ACHN (cell line): Measurements from ENCODE around the gene PLEKHG4B.
"Not testable (repeated sequence)": the region's sequence is repeated elsewhere in the genome, so short reads cannot be mapped to it uniquely, and the experiment has no call there.

ENCODE experiments used
- DNase-seq: peaks from one replicate; pipeline ENCODE4 v3.0.0-alpha.2; 2015
- in situ Hi-C: cut with HindIII; loops from 2 replicates; pipeline ENCODE4 v1.10.0; 2017; ENCODE audit warnings: low sequenced_read_pairs, low pct_ligation_motif_present, low pct_unique_long_range_greater_than_20kb

Gene PLEKHG4B

GRCh38 chr5:201672-202071 lies 109.7 kb downstream of the PLEKHG4B start:
- in situ Hi-C loops = no loop called here
- DNase-seq = no peak

GRCh38 chr5:203246-203930 lies 111.4 kb downstream of the PLEKHG4B start:
- no peak for DNase-seq
- in situ Hi-C loops = no loop called here

GRCh38 chr5:204001-204400 lies 112.0 kb downstream of the PLEKHG4B start:
- no peak for DNase-seq
- in situ Hi-C loops = no loop called here

GRCh38 chr5:204462-204861 lies 112.5 kb downstream of the PLEKHG4B start:
- in situ Hi-C loops = no loop called here
- DNase-seq = no peak

GRCh38 chr5:204966-205670 lies 113.2 kb downstream of the PLEKHG4B start:
- no peak for DNase-seq
- in situ Hi-C loops = no loop called here

- peak; percentile 31 for DNase-seq
Measured at GRCh38 chr5:206406-206805, 114.4 kb downstream of the PLEKHG4B start.

GRCh38 chr5:206927-207536 lies 115.1 kb downstream of the PLEKHG4B start:
- no peak for DNase-seq
- in situ Hi-C loops = no loop called here

More at GRCh38 chr5:206406-206805, 114.4 kb downstream of the PLEKHG4B start:
- in situ Hi-C loops = no loop called here

- DNase-seq = no peak
Measured at GRCh38 chr5:207599-207998, 115.6 kb downstream of the PLEKHG4B start.

GRCh38 chr5:208449-209114 lies 116.6 kb downstream of the PLEKHG4B start:
- in situ Hi-C loops = no loop called here

More at GRCh38 chr5:207599-207998, 115.6 kb downstream of the PLEKHG4B start:
- in situ Hi-C loops = no loop called here

GRCh38 chr5:213803-214395 lies 121.9 kb downstream of the PLEKHG4B start:
- no peak for DNase-seq
- in situ Hi-C loops = no loop called here

More at GRCh38 chr5:208449-209114, 116.6 kb downstream of the PLEKHG4B start:
- DNase-seq = no peak

- in situ Hi-C loops = not testable (repeated sequence)
- peak; percentile 11 for DNase-seq
Measured at GRCh38 chr5:215256-215655, 123.3 kb downstream of the PLEKHG4B start.

- DNase-seq, in situ Hi-C loops: not testable (repeated sequence)
Measured at GRCh38 chr5:216076-216475, 124.1 kb downstream of the PLEKHG4B start.

GRCh38 chr5:217494-218456 lies 125.8 kb downstream of the PLEKHG4B start, which contains the start of the genes CCDC127 and SDHA:
Gene CCDC127 (minus strand): TSS chr5:218153. CDS start chr5:216849, 1,304 bp downstream.
Gene SDHA (plus strand): TSS chr5:218320. CDS start chr5:218356, 36 bp downstream.
- in situ Hi-C loops = not testable (repeated sequence)
- DNase-seq = peak; percentile 88

- in situ Hi-C loops = no loop called here
- DNase-seq = peak; percentile 37
Measured at GRCh38 chr5:218457-219291, 126.7 kb downstream of the PLEKHG4B start.

- peak; percentile 41 for DNase-seq
- in situ Hi-C loops = no loop called here
Measured at GRCh38 chr5:219460-219863, 127.5 kb downstream of the PLEKHG4B start.

GRCh38 chr5:219991-220390 lies 128.0 kb downstream of the PLEKHG4B start:
- in situ Hi-C loops = no loop called here

More at GRCh38 chr5:219991-220390, 128.0 kb downstream of the PLEKHG4B start:
- peak; percentile 23 for DNase-seq
